ES-I3 (cell line): Measurements from ENCODE around the gene NID1.
"Not testable (repeated sequence)": the region's sequence is repeated elsewhere in the genome, so short reads cannot be mapped to it uniquely, and the experiment has no call there.

Experiments used
- H3K36me3 ChIP-seq: 2 replicates; pipeline ENCODE4 v1.6.1; 2013; ENCODE audit warnings: mild to moderate bottlenecking, low read length, control low read depth, moderate library complexity; ENCODE audit not compliant: insufficient read depth
- H3K4me1 ChIP-seq: 2 replicates; pipeline ENCODE4 v1.6.1; 2013; ENCODE audit warnings: mild to moderate bottlenecking, control low read depth, low read length; ENCODE audit not compliant: insufficient read depth
- H3K9ac ChIP-seq: 2 replicates; pipeline ENCODE4 v1.6.1; 2013; ENCODE audit warnings: low read depth, mild to moderate bottlenecking, low read length, moderate library complexity
- H3K9me3 ChIP-seq: 2 replicates; pipeline ENCODE4 v1.6.1; 2013; ENCODE audit warnings: mild to moderate bottlenecking, low read length, moderate library complexity; ENCODE audit not compliant: control insufficient read depth, insufficient read depth

The NID1 gene

GRCh38 chr1:235933766-235934116, 131.1 kb downstream of the NID1 start:
- no peak overlapping the region for H3K9ac ChIP-seq
- no peaks in the 10 kb centered on the region for H3K9me3 ChIP-seq
- no peaks in the 10 kb centered on the region for H3K36me3 ChIP-seq
- H3K4me1 ChIP-seq = no peaks in the 10 kb centered on the region

- Histone ChIP-seq H3K9me3 (no peaks in the 10 kb centered on the region), H3K9ac (no peak overlapping the region), H3K36me3 (no peaks in the 10 kb centered on the region), H3K4me1 (no peaks in the 10 kb centered on the region)
These were observed 131.7 kb downstream of the NID1 start for GRCh38 chr1:235933017-235933765.

- Histone ChIP-seq H3K9me3 (no peaks in the 10 kb centered on the region), H3K36me3 (no peaks in the 10 kb centered on the region), H3K4me1 (no peaks in the 10 kb centered on the region), H3K9ac (no peak overlapping the region)
These were observed 132.8 kb downstream of the NID1 start for GRCh38 chr1:235932090-235932510.

GRCh38 chr1:235931171-235931738, 133.6 kb downstream of the NID1 start:
- Histone ChIP-seq H3K9ac (no peak overlapping the region), H3K9me3 (no peaks in the 10 kb centered on the region), H3K4me1 (no peaks in the 10 kb centered on the region)

GRCh38 chr1:235930543-235930942, 134.3 kb downstream of the NID1 start:
- H3K9ac ChIP-seq = no peak overlapping the region
- H3K9me3 ChIP-seq = no peaks in the 10 kb centered on the region
- H3K36me3 ChIP-seq = no peaks in the 10 kb centered on the region
- H3K4me1 ChIP-seq = no peaks in the 10 kb centered on the region

More at GRCh38 chr1:235931171-235931738, 133.6 kb downstream of the NID1 start:
- no peaks in the 10 kb centered on the region for H3K36me3 ChIP-seq

GRCh38 chr1:235929216-235929615, 135.7 kb downstream of the NID1 start:
- no peaks in the 10 kb centered on the region for H3K4me1 ChIP-seq
- no peaks in the 10 kb centered on the region for H3K36me3 ChIP-seq
- no peak overlapping the region for H3K9ac ChIP-seq
- H3K9me3 ChIP-seq = no peaks in the 10 kb centered on the region

- Histone ChIP-seq H3K4me1 (no peaks in the 10 kb centered on the region), H3K36me3 (no peaks in the 10 kb centered on the region), H3K9ac (no peak overlapping the region), H3K9me3 (no peaks in the 10 kb centered on the region)
These were observed 136.7 kb downstream of the NID1 start for GRCh38 chr1:235928197-235928596.

GRCh38 chr1:235927551-235927950, 137.3 kb downstream of the NID1 start:
- H3K4me1 ChIP-seq, H3K9ac ChIP-seq, H3K36me3 ChIP-seq: not testable (repeated sequence)

More at GRCh38 chr1:235927551-235927950, 137.3 kb downstream of the NID1 start:
- H3K9me3 ChIP-seq = not testable (repeated sequence)
